ENCODE data around the gene HPGDS.

- TF ChIP-seq POLR2A (IDR thresholded peaks at IDR 0.05; ENCODE audit: low read length): no peak
- no peak for TF ChIP-seq GATA1 (IDR thresholded peaks at IDR 0.05; ENCODE audit: low read depth, low read length)
Observed at GRCh38 chr4:94325835-94326234, 16.8 kb downstream of the HPGDS start.

Data from erythroblast (primary cell).